GM10847 (cell line): ENCODE data around the gene MRGPRG.

ENCODE experiments used
- POLR2A ChIP-seq: IDR thresholded peaks from 2 replicates; pipeline ENCODE4 v1.6.1; 2011; ENCODE audit not compliant: insufficient read length; ENCODE audit errors: extremely low read depth

The MRGPRG gene

DNA sequence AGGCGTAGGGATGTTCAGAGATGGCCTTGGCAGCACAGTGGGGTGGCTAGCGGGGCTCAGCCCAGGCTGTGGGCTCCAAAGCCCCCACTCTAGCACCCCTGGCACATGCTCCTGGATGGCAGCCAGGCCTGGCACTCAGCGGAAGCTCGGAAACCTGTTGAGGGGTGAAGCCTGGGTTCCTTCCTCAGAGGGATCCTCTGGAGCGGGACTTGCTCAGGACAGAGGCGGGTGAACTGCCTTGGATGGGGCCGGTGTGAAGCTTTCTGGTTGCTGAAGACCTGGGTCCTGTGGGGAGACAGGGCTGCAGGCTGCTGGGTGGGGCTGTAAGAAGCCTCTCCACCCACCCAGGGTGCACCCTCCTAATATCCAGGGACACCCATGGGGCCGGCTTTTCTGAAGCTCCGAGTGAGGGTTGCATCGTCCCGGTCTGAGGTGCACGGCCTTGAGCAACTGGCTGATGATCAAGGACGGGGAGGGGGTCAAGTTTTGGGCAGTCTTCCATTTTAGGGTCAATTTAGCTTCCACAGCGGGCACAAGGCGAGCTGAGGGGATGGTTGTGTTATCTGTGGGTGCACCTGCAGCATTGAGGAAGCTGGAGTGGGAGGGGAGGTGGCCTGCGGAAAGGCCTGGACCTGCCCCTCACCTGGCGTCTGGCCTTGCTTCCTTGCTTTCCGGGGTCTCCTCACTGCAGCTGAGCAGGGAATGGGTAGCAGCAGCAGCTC, 8.4 kb upstream of the MRGPRG start:
- TF ChIP-seq POLR2A = no peak

DNA sequence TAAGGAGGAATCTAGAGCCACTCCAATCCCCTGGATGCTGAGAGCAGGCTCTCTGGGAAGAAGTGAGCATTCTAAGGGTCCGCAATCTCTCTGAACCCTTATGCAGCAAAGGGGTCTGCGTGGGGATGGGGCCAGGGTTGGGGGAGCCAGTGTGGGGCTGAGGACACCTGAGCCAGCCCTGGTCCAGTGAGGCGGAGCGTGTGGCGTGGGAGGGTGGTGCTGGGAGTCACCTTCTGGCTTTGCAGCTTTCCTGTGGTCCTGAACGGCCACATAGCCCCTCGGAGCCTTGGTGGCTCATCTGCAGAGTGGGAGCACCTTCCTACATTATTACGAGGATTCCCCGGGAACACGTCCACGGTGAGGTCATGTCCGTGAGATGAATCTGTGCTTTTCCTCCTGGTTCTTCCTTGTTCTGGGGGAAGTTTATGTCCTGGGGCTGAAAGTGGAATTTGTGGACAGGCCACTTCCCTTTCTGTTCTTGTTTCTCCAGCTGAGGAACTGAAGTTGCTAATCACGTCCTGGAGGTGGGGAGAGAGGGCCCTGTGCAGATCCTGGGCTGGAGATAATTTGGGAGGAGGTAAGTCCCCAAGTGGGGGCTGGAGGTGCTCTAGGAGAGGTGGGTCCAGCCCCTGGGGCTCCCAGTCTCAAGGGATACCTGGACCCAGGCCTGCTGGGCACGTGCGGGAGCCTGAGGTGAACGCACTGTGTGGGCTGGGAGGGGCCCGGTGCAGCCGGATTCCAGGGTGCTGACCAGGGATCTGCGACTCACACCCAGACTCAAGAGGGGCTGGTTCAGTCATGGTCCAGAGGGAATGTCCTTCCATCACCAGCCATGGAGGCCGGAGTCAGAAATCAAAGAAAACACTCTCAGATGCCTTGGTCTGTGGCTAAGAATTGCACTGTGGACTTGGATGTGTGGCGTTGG, 7.5 kb upstream of the MRGPRG start:
- TF ChIP-seq POLR2A = no peak

DNA sequence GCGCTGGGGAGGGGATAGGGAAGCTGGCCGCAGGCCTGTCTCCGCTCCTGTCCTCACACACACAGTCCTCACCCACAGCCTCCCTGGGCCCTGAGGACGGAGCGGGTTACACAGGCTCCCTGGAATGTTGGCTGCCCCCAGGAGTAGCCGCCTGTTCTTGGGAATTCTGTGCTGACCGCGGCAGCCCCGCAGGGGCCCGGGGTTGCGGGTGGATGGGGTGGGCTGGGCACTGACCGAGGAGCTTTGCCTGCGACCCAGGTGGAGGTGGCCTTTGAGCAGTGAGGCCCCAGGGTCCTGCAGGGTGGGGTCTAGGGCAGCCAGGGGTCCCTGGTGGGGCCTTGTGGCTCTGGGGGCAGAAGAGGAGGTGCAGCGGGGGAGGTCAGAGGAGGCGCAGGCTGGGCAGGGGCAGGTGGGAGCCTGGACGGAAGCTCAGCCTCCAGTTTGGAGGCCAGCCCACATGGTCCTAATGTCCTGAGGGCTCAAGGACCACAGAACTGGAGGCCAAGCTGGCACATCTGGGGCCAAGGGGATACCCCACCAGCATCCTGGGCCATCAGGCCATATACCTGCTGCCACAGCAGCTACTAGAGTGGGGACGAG, 6.6 kb upstream of the MRGPRG start:
- no peak for TF ChIP-seq POLR2A

DNA sequence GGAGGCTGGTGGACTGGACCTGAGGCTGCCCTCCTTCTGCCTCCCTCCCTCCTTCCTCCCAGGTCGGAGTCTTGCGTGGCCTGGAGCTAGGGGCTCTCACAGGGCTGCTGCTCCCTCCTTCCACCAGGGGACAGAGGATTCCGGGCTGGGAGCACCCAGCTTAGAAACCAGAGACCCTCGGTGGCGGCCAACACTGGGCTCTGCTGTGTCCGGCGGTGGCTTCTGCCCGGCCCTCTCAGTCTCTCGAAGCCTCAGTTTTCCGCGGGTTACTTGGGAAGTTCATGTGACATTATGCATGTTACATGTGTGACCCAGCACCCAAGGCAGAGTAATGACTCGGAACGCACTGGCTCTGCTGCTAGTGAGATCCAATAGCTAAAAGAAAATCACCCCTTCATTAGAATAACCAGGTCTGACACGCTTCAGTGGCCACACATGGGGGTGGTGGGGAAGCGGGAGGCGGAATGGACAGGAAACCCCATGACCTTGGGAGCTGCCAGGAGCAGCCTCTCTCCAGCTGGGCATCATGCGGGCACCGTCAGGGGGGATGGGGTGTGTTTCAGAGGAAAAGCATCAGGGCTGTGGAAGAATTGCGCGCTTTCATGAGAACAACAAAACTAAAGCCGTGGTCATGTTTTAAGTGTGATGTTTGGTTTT, 5.9 kb upstream of the MRGPRG start:
- no peak for TF ChIP-seq POLR2A

DNA sequence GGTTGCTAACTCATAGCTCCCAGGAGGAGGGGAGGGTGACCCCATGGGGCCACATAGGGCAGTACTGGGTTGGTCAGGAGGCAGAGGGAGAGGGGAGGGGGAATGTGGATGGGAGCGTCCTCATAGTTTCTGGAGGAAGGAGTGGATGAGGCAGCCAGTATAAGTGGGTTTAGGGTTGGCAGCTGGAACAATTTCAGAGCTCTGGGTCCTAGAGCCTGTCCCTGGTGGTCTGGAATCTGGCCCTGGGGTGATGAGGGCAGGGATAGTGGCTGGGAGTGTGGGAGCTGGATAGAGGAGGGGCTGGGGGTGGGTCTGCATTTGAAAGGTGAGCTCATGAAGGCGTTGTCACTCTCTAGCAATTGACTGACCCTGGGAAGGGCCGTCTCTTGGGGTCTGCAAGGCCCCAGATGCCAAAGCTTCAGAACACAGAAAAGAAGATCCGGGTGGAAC, 5.3 kb upstream of the MRGPRG start:
- TF ChIP-seq POLR2A = no peak

DNA sequence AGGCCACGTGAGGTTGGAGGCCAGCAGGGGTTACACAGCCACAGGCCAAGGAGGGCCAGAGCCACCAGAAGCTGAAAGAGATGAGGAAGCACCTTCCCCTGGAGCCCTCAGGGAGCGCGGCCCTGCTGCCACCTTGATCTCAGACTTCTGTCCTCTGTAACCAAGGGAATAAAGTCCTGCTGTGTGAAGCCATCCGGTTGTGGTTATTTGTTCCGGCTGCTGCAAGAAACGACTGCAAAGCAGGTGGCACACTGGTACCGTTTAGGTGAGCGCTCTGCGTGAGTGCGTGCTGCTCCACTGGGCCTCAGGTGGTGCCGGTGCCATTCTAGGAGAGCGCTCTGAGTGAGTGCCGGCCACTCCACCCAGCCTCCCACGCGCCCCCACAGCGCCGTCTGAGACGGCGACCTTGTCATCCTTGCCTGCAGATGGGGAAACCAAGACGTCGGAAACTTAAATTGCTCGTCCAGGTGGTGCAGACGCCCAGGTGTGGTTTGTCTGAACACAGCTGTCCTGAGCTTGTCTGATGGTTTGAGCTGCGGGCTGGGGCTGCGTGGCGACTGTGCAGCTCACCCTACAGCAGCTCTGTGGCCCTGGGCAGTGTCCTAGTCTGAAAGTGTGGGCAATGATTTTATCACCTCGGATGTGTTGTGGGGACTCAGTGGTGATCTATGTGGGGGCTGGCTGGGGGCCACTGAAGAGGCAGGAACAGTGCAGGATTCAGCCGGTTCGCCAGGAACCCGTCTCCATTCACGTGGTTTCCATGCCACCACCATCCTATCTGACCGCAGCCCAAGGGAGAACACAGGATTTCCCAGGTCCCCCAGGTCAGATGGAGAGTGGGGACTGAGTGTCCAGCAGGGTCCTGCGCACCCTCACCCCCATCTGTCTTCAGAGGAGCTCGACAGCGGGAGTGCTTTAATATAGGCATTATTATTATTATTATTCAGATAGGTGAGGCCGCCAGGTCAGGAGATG, 4.6 kb upstream of the MRGPRG start:
- no peak for TF ChIP-seq POLR2A

- no peak for TF ChIP-seq POLR2A
Measured at GRCh38 chr11:3222003-3222855, 3.6 kb upstream of the MRGPRG start.

- TF ChIP-seq POLR2A = no peak
Measured at GRCh38 chr11:3221408-3222002, 2.9 kb upstream of the MRGPRG start.

DNA sequence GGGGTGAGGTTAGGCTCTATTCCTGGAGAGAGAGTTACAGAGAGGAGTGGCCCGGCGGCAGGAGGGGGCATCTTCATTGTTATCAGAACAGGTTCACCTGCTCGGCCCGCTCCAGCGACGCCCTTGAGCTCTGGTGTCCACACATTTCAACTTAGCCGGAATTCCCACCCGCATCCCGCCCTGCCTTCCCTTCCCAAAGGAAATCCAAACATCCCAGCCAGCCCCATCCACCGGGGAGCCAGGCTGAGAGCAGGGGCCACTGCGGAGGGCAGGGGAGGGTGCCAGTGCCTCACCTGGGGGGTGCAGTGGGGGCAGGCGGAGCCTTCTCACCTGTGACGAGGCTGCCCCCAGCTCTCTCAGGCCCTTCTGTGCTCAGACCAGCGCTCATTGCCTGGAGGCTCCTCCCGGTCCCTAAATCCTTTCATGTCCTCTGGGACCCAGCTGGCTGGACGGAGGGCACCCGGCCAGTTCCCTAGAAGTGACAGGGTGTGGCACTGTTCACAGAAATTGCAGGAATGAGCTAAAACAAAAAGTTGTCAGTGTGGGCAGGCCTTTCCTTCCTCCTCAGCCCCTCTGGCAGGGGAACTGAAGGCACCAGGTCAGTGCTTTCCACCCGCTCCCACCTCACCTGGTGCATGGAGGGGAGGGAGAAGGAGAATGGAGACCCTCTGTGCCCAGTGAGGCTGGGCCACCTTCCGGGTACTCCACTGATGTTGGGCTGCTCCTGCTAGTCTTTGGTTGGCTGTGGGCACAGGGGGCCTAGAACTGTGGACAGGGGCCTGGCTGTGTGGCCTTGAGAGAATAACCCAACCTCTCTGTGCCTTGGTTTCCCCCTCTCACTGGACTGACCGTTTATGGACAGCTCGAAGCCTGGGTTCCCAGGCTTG, 2.2 kb upstream of the MRGPRG start:
- TF ChIP-seq POLR2A = no peak

GRCh38 chr11:3220101-3220500, 1.5 kb upstream of the MRGPRG start:
- TF ChIP-seq POLR2A = no peak

- TF ChIP-seq POLR2A = no peak
Measured at GRCh38 chr11:3219281-3219892, 774 bp upstream of the MRGPRG start.

DNA sequence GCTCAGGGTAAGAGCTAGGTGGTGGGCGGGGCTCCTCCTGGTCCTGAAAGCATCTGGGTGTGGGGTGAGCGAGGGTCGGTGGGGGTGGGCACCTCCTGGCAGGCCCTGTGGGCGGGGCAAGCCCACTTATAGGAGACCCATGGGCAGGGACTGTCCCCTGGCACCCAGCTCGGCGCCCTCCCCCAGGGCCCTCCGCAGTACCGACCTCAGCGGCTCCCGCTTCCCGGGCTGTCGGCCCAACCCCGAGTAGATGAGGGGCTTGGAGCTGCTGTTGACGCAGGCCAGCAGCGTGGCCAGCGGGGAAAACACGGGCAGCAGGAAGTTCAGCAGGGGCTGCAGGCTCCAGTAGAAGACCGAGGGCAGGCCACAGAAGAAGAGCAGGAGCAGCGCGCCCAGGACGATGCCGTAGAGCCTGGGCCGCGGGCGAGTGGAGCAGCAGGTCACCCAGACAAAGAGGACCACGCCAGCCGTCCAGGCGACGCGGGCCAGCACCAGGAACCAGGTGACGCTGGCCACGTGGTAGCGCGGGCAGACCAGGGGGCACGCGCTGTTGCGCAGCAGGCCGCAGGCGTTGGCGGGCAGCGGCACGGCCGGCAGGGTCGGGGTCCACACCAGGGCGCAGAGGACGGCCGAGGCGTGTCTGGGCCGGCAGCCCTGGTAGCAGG, 663 bp downstream of the MRGPRG start:
- no peak for TF ChIP-seq POLR2A
